DOHH2 (cell line): ENCODE data around the gene ARID1B.

Source experiments
- H3F3A ChIP-seq: fragments of 200-600 bp; sonication (generic), shearing (Covaris generic); 2 replicates; pipeline ENCODE4 v1.6.0; 2016; ENCODE audit warnings: antibody characterized with exemption, mild to moderate bottlenecking; ENCODE audit not compliant: control insufficient read depth, insufficient read depth
- H3K27ac ChIP-seq: fragments of 200-600 bp; sonication (generic); 2 replicates; pipeline ENCODE4 v1.5.1; 2014; ENCODE audit warnings: low read depth, mild to moderate bottlenecking, low read length, moderate library complexity
- H3K27me3 ChIP-seq: fragments of 200-600 bp; sonication (generic); 2 replicates; pipeline ENCODE4 v1.6.1; 2014; ENCODE audit warnings: mild to moderate bottlenecking, low read length, mixed read lengths; ENCODE audit not compliant: control insufficient read depth
- H3K36me3 ChIP-seq: fragments of 200-600 bp; sonication (generic); 2 replicates; pipeline ENCODE4 v1.6.1; 2014; ENCODE audit warnings: mild to moderate bottlenecking, low read length, moderate library complexity, mixed read lengths; ENCODE audit not compliant: control insufficient read depth
- H3K4me1 ChIP-seq: fragments of 200-600 bp; sonication (generic); 2 replicates; pipeline ENCODE4 v1.6.1; 2014; ENCODE audit warnings: mild to moderate bottlenecking, low read length, mixed read lengths; ENCODE audit not compliant: control insufficient read depth
- H3K4me2 ChIP-seq: fragments of 200-600 bp; sonication (generic); 2 replicates; pipeline ENCODE4 v1.6.0; 2014; ENCODE audit warnings: mild to moderate bottlenecking, low read length, moderate library complexity
- H3K4me3 ChIP-seq: fragments of 200-600 bp; sonication (generic); 2 replicates; pipeline ENCODE4 v1.5.1; 2014; ENCODE audit warnings: mild to moderate bottlenecking, low read length, mixed read lengths
- H3K79me2 ChIP-seq: fragments of 200-600 bp; sonication (generic); 2 replicates; pipeline ENCODE4 v1.6.1; 2014; ENCODE audit warnings: mild to moderate bottlenecking, low read length, mixed read lengths; ENCODE audit not compliant: control insufficient read depth
- H3K9me2 ChIP-seq: fragments of 200-600 bp; sonication (generic); replicated peaks from 2 replicates; pipeline ENCODE4 v1.6.1; 2014; ENCODE audit warnings: mild to moderate bottlenecking, low read length, mixed read lengths; ENCODE audit not compliant: control insufficient read depth
- H3K9me3 ChIP-seq: fragments of 200-600 bp; sonication (generic); 2 replicates; pipeline ENCODE4 v1.6.1; 2014; ENCODE audit warnings: antibody characterized with exemption, low read length, mixed read lengths; ENCODE audit not compliant: control insufficient read depth, insufficient read depth
- H4K20me1 ChIP-seq: fragments of 200-600 bp; sonication (generic); 2 replicates; pipeline ENCODE4 v1.6.0; 2014; ENCODE audit warnings: low read depth, mild to moderate bottlenecking, antibody characterized with exemption, low read length, moderate library complexity; ENCODE audit not compliant: control insufficient read depth, insufficient read depth
- EZH2phosphoT487 ChIP-seq: fragments of 200-600 bp; sonication (generic); IDR thresholded peaks from 2 replicates; pipeline ENCODE4 v1.6.1; 2017; ENCODE audit warnings: borderline replicate concordance, mild to moderate bottlenecking, antibody characterized with exemption, low read length, moderate library complexity, mixed read lengths
- TF ChIP-seq, protein P1 (sequence below): fragments of 200-600 bp; sonication (generic); IDR thresholded peaks from one replicate; pipeline ENCODE4 v1.5.1; 2014; ENCODE audit warnings: antibody characterized with exemption, mild to moderate bottlenecking, low read depth, low read length; ENCODE audit not compliant: poor library complexity, severe bottlenecking

Gene ARID1B

DNA sequence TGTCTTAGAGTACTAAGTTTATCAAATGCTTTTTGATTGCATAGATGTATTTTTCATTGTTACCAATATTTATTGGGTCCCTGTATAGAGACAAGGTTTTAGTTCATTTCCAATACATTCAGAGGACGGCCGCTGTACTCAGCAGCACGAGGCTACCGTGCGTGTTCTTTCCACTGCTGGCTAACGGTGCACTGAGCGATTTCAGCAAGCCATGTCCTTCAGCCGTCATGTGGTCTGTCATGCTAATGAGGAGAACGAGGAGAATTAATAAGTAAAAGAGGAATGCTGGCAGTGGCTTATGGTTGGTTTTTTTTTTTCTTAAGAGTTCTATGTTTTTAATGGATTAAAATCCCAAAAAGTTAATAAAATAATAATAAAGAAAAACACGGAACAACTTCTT lies 253.6 kb downstream of the ARID1B start:
- H3K79me2 ChIP-seq: peaks cover 96% of the 10 kb centered on the region
- H3K4me3 ChIP-seq: no peak overlapping the region
- H3K9me3 ChIP-seq: no peaks in the 10 kb centered on the region
- H3K27ac ChIP-seq: no peak overlapping the region
- peaks cover 33% of the 10 kb centered on the region for H3K4me1 ChIP-seq
- no peaks in the 10 kb centered on the region for H3K9me2 ChIP-seq
- peaks cover 16% of the 10 kb centered on the region for H4K20me1 ChIP-seq
- H3K4me2 ChIP-seq: no peak overlapping the region
- TF ChIP-seq, protein P1, sequence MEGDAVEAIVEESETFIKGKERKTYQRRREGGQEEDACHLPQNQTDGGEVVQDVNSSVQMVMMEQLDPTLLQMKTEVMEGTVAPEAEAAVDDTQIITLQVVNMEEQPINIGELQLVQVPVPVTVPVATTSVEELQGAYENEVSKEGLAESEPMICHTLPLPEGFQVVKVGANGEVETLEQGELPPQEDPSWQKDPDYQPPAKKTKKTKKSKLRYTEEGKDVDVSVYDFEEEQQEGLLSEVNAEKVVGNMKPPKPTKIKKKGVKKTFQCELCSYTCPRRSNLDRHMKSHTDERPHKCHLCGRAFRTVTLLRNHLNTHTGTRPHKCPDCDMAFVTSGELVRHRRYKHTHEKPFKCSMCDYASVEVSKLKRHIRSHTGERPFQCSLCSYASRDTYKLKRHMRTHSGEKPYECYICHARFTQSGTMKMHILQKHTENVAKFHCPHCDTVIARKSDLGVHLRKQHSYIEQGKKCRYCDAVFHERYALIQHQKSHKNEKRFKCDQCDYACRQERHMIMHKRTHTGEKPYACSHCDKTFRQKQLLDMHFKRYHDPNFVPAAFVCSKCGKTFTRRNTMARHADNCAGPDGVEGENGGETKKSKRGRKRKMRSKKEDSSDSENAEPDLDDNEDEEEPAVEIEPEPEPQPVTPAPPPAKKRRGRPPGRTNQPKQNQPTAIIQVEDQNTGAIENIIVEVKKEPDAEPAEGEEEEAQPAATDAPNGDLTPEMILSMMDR: no peak
- no peak for TF ChIP-seq EZH2phosphoT487
- no peaks in the 10 kb centered on the region; the same call in 1 of the 2 replicates for H3K36me3 ChIP-seq
- peaks cover 16% of the 10 kb centered on the region; the same call in 1 of the 2 replicates for H3F3A ChIP-seq
- no peaks in the 10 kb centered on the region for H3K27me3 ChIP-seq

DNA sequence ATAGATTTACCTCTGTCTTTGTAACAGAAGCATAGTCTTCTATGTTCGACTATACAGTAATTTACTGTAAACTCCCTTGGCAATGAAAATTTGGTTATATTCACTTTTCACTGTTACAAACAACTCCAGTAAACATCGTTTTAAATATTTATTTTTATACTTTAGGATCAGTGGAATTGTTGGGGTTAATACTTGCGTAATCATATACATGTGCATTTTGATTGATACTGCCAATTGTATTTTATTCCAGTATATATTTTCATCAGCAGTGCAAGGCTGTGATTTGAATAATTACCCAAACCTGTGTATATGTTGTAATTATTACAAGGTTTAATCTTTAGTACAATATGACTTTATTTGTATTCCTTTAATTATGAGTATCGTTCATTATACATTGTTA lies 255.7 kb downstream of the ARID1B start:
- H4K20me1 ChIP-seq: peaks cover 16% of the 10 kb centered on the region
- H3K4me1 ChIP-seq: peaks cover 33% of the 10 kb centered on the region
- H3K79me2 ChIP-seq: peaks cover 90% of the 10 kb centered on the region
- peak overlapping the region; percentile 56 for H3K4me3 ChIP-seq
- H3F3A ChIP-seq: peaks cover 16% of the 10 kb centered on the region; the same call in 1 of the 2 replicates
- H3K27me3 ChIP-seq: no peaks in the 10 kb centered on the region
- H3K27ac ChIP-seq: peak overlapping the region; percentile 34
- TF ChIP-seq, protein P1: no peak
- no peak for TF ChIP-seq EZH2phosphoT487
- peaks cover 14% of the 10 kb centered on the region for H3K36me3 ChIP-seq
- no peaks in the 10 kb centered on the region for H3K9me3 ChIP-seq
- H3K9me2 ChIP-seq: no peaks in the 10 kb centered on the region
- H3K4me2 ChIP-seq: peak overlapping the region; percentile 75

DNA sequence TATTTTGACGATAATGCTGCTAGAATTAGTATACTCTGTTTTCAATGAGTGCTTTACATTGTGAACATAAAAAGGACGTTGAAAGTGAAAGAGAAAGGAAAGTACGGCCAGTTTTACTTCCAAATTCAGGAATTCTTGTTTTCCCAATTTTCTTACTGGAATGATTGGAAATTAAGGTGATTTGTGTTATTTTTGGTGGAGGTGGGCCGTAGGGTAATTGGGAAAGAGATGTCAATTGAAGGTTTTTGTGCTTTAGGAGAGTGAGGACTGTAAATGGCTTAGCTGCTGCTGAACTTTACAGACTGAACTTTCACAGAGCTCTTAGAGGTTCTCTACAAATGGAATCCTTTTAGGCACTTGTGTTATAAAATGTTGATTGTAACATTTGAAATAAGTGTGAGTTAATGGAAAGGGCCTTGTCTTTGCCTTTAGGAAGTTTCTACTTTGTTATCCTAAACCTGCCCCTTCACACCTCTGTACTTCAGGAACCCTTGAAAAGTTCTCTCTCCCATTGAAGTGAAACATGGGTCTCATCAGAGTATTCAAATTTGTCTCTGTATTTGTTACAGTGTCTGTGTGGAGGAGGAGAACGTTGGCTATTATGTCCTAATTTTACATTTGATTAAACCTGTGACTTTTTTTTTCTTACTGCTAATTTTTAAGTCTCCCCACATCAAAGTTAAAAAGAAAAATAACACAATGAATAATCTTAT lies 256.4 kb downstream of the ARID1B start:
- Histone ChIP-seq H3K4me1 (peaks cover 33% of the 10 kb centered on the region), H4K20me1 (peaks cover 16% of the 10 kb centered on the region), H3K9me3 (no peaks in the 10 kb centered on the region), H3K4me2 (peak overlapping the region; percentile 75), H3K4me3 (peak overlapping the region; percentile 56), H3K27me3 (no peaks in the 10 kb centered on the region), H3K79me2 (peaks cover 86% of the 10 kb centered on the region), H3F3A (peaks cover 12% of the 10 kb centered on the region; the same call in 1 of the 2 replicates), H3K9me2 (no peaks in the 10 kb centered on the region), H3K36me3 (peaks cover 14% of the 10 kb centered on the region), H3K27ac (peak overlapping the region; percentile 34)
- TF ChIP-seq, protein P1: no peak
- TF ChIP-seq EZH2phosphoT487: no peak
